Measurements from ENCODE around the gene HOTAIR. TPM values are rescaled to one million over a fixed set of nuclear protein-coding genes. Genes with fewer than 3 reads are reported as not detected.

The HOTAIR gene
- total RNA-seq, 3 donors from 2014 or later: not detected

- Histone ChIP-seq H3K4me1 (ENCODE audit: low read depth) (peaks cover 9% of the 10 kb centered on the region), H3K36me3 (ENCODE audit: low read depth) (no peaks in the 10 kb centered on the region), H3K9me3 (no peaks in the 10 kb centered on the region), H3K4me3 (no peak overlapping the region)
- ATAC-seq: no peak
- DNase-seq: peak in 1 of 3 donors; percentile 9
- no peak for TF ChIP-seq CTCF (IDR thresholded peaks at IDR 0.05)
- intact Hi-C loops (cut with DNase I, micrococcal nuclease): no loop called here
Observed at GRCh38 chr12:54010053-54010971, 35.6 kb upstream of the HOTAIR start.

- H3K4me1 ChIP-seq (ENCODE audit: low read depth): peaks cover 9% of the 10 kb centered on the region
- DNase-seq: peak in 1 of 3 donors; percentile 29
- no peaks in the 10 kb centered on the region for H3K9me3 ChIP-seq
- TF ChIP-seq CTCF (IDR thresholded peaks at IDR 0.05): no peak
- no peak for ATAC-seq
- intact Hi-C loops (cut with DNase I, micrococcal nuclease): loop anchor here (5.0 kb wide), 2 partner anchors 183 to 193 kb away; no protein-coding TSS in a partner anchor
- no peak overlapping the region for H3K4me3 ChIP-seq
- H3K36me3 ChIP-seq (ENCODE audit: low read depth): no peaks in the 10 kb centered on the region
Observed at GRCh38 chr12:54009171-54010052, 34.7 kb upstream of the HOTAIR start.

DNA sequence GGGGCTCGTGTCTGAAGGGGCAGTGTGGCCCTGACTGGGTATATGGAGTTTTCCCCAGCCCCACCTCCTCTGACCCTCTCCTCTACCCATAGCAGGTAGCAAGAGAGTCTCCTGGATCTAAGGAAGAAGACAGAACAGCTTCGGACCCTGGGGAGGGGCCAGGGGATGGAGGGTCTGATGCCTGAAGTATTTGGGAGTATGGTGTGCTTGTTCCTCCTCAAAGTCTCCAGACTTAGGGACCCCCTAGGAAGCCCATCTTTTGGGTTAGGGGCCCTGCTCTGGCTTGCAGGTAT, 33.5 kb upstream of the HOTAIR start:
- H3K4me1 ChIP-seq (ENCODE audit: low read depth): peaks cover 9% of the 10 kb centered on the region
- intact Hi-C loops (cut with DNase I, micrococcal nuclease): loop anchor here (5.0 kb wide), 2 partner anchors 184 to 194 kb away; no protein-coding TSS in a partner anchor
- ATAC-seq: no peak
- TF ChIP-seq CTCF (IDR thresholded peaks at IDR 0.05): no peak
- no peaks in the 10 kb centered on the region for H3K9me3 ChIP-seq
- no peaks in the 10 kb centered on the region for H3K36me3 ChIP-seq (ENCODE audit: low read depth)
- H3K4me3 ChIP-seq: no peak overlapping the region
- no peak for DNase-seq

GRCh38 chr12:54007538-54008259, 32.9 kb upstream of the HOTAIR start:
- TF ChIP-seq CTCF (IDR thresholded peaks at IDR 0.05): no peak
- Histone ChIP-seq H3K36me3 (ENCODE audit: low read depth) (no peaks in the 10 kb centered on the region), H3K4me1 (ENCODE audit: low read depth) (peaks cover 9% of the 10 kb centered on the region), H3K9me3 (no peaks in the 10 kb centered on the region), H3K4me3 (no peak overlapping the region)
- intact Hi-C loops (cut with DNase I, micrococcal nuclease): loop anchor here (5.0 kb wide), 2 partner anchors 185 to 195 kb away; no protein-coding TSS in a partner anchor
- DNase-seq: no peak
- ATAC-seq: no peak

GRCh38 chr12:54006559-54007220, 31.9 kb upstream of the HOTAIR start:
- intact Hi-C loops (cut with DNase I, micrococcal nuclease): loop anchor here (5.0 kb wide), 2 partner anchors 186 to 196 kb away; no protein-coding TSS in a partner anchor
- peaks cover 9% of the 10 kb centered on the region for H3K4me1 ChIP-seq (ENCODE audit: low read depth)
- no peak overlapping the region for H3K4me3 ChIP-seq
- no peaks in the 10 kb centered on the region for H3K9me3 ChIP-seq
- ATAC-seq (no peak), DNase-seq (peak in 1 of 3 donors; percentile 36)
- no peaks in the 10 kb centered on the region for H3K36me3 ChIP-seq (ENCODE audit: low read depth)
- no peak for TF ChIP-seq CTCF (IDR thresholded peaks at IDR 0.05)
